ENCODE measurements around the gene ADCY10.

- no peak for TF ChIP-seq TAF1 (IDR thresholded peaks at IDR 0.05; ENCODE audit: borderline replicate concordance, low read depth, low read length)
- TF ChIP-seq POLR2A (IDR thresholded peaks at IDR 0.05; ENCODE audit: low read depth, low read length) = no peak
- no peak for TF ChIP-seq POLR2AphosphoS5 (IDR thresholded peaks at IDR 0.05; ENCODE audit: low read depth, low read length)
Observed at GRCh38 chr1:167904652-167905130, 9.2 kb downstream of the ADCY10 start.
